NCI-H1092 treated with DMSO at 0.1 percent for 48 hours (cell line): ENCODE results near the gene MICU1.
"Not testable (repeated sequence)": the region's sequence is repeated elsewhere in the genome, so short reads cannot be mapped to it uniquely, and the experiment has no call there.

Source experiments
- DNase-seq: peaks from one replicate; lab custom pipeline; 2025; lab: John Stamatoyannopoulos, UW

Gene MICU1

GRCh38 chr10:72346117-72346516, 279.8 kb downstream of the MICU1 start:
- DNase-seq: not testable (repeated sequence)

DNA sequence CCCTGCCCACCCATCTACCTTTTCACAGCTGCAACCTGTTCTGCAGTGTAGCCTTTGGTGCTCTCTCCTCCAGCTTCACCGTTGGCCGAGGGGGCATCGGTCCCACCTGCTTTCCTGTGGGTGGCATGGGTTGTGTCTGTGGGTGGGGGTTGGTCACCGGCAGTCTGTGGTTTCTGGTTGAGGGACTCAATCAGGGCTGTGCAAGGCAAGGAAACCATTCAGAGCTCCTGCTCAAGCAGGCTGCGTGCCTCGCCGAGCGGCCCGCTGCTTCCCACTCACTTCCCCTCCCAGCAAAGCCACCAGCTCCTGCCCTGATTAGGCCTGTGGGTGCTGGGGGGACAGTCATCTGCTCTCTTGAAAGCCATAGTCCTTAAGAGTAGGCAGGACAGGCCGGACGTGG, 280.9 kb downstream of the MICU1 start:
- no peak for DNase-seq

DNA sequence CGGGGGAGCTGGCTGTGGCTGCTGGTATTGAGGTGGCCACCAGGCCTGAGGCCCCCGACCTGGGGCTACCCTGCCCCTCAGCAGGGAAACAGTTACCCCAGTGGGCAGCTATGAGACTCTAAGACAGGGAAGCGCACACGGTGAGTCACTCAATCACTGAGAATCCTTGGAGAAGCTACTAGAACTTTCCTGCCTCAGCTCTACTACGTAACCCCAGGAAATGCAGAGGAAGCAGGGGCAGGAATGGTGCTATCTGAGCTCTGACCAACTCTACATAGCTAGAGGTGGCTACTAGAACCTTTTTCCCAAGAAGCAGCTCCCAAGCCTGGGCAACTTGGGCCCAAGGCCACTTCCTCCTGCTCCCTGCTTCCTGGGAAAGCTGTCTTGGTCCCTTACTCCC, 283.0 kb downstream of the MICU1 start:
- no peak for DNase-seq

- DNase-seq: no peak
Measured at GRCh38 chr10:72340510-72341261, 285.2 kb downstream of the MICU1 start.

- DNase-seq: no peak
Measured at GRCh38 chr10:72338180-72338579, 287.7 kb downstream of the MICU1 start.

DNA sequence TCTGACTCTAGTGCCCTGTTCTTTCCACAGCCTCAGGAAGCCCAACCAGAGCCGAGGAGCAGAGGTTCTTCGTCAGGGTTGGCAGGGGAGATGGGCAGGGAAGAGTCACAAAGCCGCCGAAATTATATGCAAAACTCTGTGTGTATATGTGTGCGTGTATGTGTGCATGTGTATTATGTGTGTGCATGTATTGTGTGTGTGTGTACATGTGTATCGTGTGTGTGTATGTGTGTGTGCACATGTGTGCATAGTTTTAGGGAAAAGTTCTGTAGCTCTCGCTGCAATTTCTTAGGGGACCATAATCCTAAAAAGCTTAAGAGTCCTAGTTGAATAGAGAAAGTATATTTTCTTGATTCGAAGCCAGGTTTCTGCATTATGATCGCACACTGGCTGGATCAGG, 288.2 kb downstream of the MICU1 start:
- DNase-seq: no peak

GRCh38 chr10:72337039-72337629, 288.7 kb downstream of the MICU1 start:
- DNase-seq: peak; percentile 68

DNA sequence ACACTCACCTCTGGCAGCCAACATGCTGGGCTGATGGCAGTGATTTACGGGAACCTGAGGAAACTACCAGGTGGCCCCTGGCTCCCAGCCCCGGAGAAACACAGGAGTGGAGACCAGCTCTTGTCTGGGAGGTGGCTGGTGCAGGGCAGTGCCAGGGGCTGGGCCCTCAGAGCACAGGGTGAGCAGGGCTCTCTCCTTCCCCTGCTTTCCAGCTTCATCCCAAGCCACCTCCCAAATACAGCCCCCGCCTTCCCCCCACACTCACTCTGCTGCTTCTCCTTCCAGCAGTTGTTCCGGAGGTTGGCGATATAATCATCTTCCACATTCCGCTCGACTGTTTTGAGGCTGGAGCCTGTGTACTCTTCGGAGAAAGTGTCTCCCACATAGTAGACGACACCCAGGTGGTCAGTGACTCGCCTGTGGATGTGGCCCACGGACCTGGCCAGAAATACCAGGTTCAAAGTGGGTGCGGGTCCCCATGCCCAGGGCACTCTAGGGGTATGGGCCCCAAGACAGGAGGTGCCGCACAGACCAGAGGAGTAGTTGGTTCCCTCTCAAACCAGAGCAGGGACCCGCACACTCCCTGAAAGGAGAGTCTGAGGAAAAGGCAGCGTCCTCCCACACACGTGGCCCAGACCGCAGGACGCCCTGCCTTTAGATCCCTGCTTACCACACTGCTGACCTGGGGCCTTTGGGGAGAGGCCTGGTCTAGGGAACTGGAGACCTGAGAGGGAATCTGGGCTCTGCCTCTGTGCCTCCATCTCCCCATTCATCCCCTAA, 289.4 kb downstream of the MICU1 start:
- DNase-seq: no peak

GRCh38 chr10:72335394-72336258, 290.3 kb downstream of the MICU1 start:
- DNase-seq: no peak

GRCh38 chr10:72334825-72335393, 291.0 kb downstream of the MICU1 start:
- DNase-seq: peak; percentile 57

DNA sequence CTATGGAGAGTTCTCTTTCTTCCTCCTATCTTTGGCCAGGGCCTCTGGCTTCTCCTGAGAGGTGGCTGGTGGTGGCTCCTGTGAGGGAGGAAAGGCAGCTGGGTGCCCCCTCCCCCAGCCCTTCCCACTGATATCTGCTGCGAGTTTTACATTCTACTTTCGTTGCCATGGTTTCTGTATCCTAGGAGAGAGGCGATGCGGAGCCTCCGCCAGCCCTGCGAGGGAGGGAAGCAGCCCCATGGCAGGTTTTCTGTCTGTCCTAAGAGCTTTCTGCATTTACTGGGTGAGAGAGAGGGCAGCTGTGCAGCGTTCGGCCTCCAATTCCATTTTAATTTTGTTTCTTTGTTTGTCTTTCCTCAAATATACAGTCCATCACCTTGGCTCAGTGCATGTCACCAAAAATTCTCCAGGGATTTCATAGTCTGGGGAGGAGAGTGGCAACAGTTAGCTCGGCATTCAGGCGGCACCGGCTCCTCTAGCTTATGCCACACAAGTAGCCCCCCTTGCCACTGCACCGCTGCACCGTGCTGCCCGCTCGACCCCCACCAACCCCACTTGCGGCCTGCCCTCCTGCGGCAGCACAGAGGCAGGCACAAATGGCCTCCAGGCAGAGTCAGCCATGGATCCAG, 291.6 kb downstream of the MICU1 start:
- DNase-seq: peak; percentile 93

GRCh38 chr10:72333112-72334015, 292.5 kb downstream of the MICU1 start:
- DNase-seq: no peak

GRCh38 chr10:72332423-72333111, 293.3 kb downstream of the MICU1 start:
- DNase-seq: no peak

GRCh38 chr10:72331575-72332422, 294.1 kb downstream of the MICU1 start:
- peak; percentile 93 for DNase-seq

- DNase-seq: no peak
Measured at GRCh38 chr10:72330069-72330426, 295.8 kb downstream of the MICU1 start.

- no peak for DNase-seq
Measured at GRCh38 chr10:72329290-72330068, 296.4 kb downstream of the MICU1 start.

DNA sequence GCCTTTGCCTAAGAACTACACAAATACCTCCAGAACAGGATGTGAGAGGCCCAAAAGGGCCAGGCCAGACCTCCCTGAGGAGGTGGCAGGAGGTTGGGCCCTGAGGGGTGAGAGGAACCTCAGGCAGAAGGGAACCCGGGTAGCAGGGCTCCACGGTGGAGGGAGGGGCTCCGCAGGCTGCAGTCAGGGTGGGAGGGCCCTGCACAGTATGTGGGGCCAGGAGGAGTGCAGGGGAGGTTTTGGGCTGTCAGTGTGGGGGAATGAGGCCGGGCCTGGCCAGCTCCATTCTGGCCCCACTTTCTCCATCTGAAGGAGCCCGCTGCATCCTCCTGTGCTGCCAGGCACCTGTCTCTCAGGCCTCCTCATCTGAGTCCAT, 297.1 kb downstream of the MICU1 start:
- no peak for DNase-seq
